Liver (tissue), 3 donors: ENCODE data around the gene MST1.

Experiments used
- ATF3 ChIP-seq: IDR thresholded peaks from 2 replicates; pipeline ENCODE4 v1.6.1; 2016; ENCODE audit warnings: antibody characterized with exemption
- EGR1 ChIP-seq, 2 donors: IDR thresholded peaks; 2 replicates each; pipeline ENCODE4 v1.6.1; 2016 to 2018; ENCODE audit warnings: antibody characterized with exemption in 2 of 2, low read depth in 2 of 2
- TF ChIP-seq, protein P1 (sequence below): fragments of 150-350 bp; IDR thresholded peaks from 2 replicates; pipeline ENCODE4 v1.5.1; 2017; ENCODE audit warnings: improper control_type of control experiment, low read depth, low read length; ENCODE audit not compliant: missing input control
- TF ChIP-seq, protein P2 (sequence below): IDR thresholded peaks from 2 replicates; pipeline ENCODE4 v1.6.1; 2016; ENCODE audit warnings: antibody characterized with exemption, mild to moderate bottlenecking
- donor health status: healthy.
- donor health status: healthy.

GRCh38 chr3:49675912-49676311 lies 13.4 kb downstream of the MST1 start:
- TF ChIP-seq EGR1 (IDR thresholded peaks at IDR 0.05; ENCODE audit: low read depth in 2 of 2) (no peak), ATF3 (no peak)
- TF ChIP-seq, protein P1, sequence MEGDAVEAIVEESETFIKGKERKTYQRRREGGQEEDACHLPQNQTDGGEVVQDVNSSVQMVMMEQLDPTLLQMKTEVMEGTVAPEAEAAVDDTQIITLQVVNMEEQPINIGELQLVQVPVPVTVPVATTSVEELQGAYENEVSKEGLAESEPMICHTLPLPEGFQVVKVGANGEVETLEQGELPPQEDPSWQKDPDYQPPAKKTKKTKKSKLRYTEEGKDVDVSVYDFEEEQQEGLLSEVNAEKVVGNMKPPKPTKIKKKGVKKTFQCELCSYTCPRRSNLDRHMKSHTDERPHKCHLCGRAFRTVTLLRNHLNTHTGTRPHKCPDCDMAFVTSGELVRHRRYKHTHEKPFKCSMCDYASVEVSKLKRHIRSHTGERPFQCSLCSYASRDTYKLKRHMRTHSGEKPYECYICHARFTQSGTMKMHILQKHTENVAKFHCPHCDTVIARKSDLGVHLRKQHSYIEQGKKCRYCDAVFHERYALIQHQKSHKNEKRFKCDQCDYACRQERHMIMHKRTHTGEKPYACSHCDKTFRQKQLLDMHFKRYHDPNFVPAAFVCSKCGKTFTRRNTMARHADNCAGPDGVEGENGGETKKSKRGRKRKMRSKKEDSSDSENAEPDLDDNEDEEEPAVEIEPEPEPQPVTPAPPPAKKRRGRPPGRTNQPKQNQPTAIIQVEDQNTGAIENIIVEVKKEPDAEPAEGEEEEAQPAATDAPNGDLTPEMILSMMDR: no peak
- TF ChIP-seq, protein P2, sequence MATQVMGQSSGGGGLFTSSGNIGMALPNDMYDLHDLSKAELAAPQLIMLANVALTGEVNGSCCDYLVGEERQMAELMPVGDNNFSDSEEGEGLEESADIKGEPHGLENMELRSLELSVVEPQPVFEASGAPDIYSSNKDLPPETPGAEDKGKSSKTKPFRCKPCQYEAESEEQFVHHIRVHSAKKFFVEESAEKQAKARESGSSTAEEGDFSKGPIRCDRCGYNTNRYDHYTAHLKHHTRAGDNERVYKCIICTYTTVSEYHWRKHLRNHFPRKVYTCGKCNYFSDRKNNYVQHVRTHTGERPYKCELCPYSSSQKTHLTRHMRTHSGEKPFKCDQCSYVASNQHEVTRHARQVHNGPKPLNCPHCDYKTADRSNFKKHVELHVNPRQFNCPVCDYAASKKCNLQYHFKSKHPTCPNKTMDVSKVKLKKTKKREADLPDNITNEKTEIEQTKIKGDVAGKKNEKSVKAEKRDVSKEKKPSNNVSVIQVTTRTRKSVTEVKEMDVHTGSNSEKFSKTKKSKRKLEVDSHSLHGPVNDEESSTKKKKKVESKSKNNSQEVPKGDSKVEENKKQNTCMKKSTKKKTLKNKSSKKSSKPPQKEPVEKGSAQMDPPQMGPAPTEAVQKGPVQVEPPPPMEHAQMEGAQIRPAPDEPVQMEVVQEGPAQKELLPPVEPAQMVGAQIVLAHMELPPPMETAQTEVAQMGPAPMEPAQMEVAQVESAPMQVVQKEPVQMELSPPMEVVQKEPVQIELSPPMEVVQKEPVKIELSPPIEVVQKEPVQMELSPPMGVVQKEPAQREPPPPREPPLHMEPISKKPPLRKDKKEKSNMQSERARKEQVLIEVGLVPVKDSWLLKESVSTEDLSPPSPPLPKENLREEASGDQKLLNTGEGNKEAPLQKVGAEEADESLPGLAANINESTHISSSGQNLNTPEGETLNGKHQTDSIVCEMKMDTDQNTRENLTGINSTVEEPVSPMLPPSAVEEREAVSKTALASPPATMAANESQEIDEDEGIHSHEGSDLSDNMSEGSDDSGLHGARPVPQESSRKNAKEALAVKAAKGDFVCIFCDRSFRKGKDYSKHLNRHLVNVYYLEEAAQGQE: no peak
